Measurements from ENCODE around the gene PRRC2A. TPM values are rescaled to one million over a fixed set of nuclear protein-coding genes. Genes with fewer than 3 reads are reported as not detected.

PRRC2A gene
- polyA plus RNA-seq, 1 donor, result 122 TPM

Other genes starting within 250 kb of the PRRC2A start
- 4.2 TPM for gene MICA, start 217.1 kb upstream of the PRRC2A start, polyA plus RNA-seq
- gene MICB, start 122.6 kb upstream of the PRRC2A start, polyA plus RNA-seq, result 0.73 TPM
- not detected for gene MCCD1, start 91.8 kb upstream of the PRRC2A start, polyA plus RNA-seq
- 499 TPM for gene DDX39B, start 78.7 kb upstream of the PRRC2A start, polyA plus RNA-seq
- 9.1 TPM for gene ATP6V1G2, start 74.1 kb upstream of the PRRC2A start, polyA plus RNA-seq
- gene NFKBIL1, start 73.1 kb upstream of the PRRC2A start, polyA plus RNA-seq, result 23.4 TPM
- gene LTA, start 48.4 kb upstream of the PRRC2A start, polyA plus RNA-seq, result 0.96 TPM
- 1.5 TPM for gene TNF, start 45.1 kb upstream of the PRRC2A start, polyA plus RNA-seq
- 20.1 TPM for gene LTB, start 38.3 kb upstream of the PRRC2A start, polyA plus RNA-seq
- gene LST1, start 34.4 kb upstream of the PRRC2A start, polyA plus RNA-seq, result 19.8 TPM
- 1.7 TPM for gene NCR3, start 27.7 kb upstream of the PRRC2A start, polyA plus RNA-seq
- gene AIF1, start 5.5 kb upstream of the PRRC2A start, polyA plus RNA-seq, result 57.1 TPM
- 220 TPM for gene BAG6, start 31.9 kb downstream of the PRRC2A start, polyA plus RNA-seq
- gene APOM, start 35.2 kb downstream of the PRRC2A start, polyA plus RNA-seq, result 14.1 TPM
- 21.5 TPM for gene C6orf47, start 40.1 kb downstream of the PRRC2A start, polyA plus RNA-seq
- gene GPANK1, start 44.3 kb downstream of the PRRC2A start, polyA plus RNA-seq, result 21.4 TPM
- gene CSNK2B, start 45.4 kb downstream of the PRRC2A start, polyA plus RNA-seq, result 196 TPM
- gene LY6G5B, start 49.3 kb downstream of the PRRC2A start, polyA plus RNA-seq, result 18.7 TPM
- 2.6 TPM for gene LY6G5C, start 60.4 kb downstream of the PRRC2A start, polyA plus RNA-seq
- gene ABHD16A, start 82.6 kb downstream of the PRRC2A start, polyA plus RNA-seq, result 62.5 TPM
- gene LY6G6F, start 86.2 kb downstream of the PRRC2A start, polyA plus RNA-seq, result 0.07 TPM
- 0.19 TPM for gene LY6G6D, start 94.6 kb downstream of the PRRC2A start, polyA plus RNA-seq
- gene LY6G6C, start 101.0 kb downstream of the PRRC2A start, polyA plus RNA-seq, result 0.25 TPM
- 0.88 TPM for gene MPIG6B, start 102.7 kb downstream of the PRRC2A start, polyA plus RNA-seq
- gene DDAH2, start 108.6 kb downstream of the PRRC2A start, polyA plus RNA-seq, result 82.6 TPM
- 486 TPM for gene CLIC1, start 115.8 kb downstream of the PRRC2A start, polyA plus RNA-seq
- gene MSH5, start 119.3 kb downstream of the PRRC2A start, polyA plus RNA-seq, result 51.0 TPM
- 15.0 TPM for gene SAPCD1, start 141.9 kb downstream of the PRRC2A start, polyA plus RNA-seq
- gene VWA7, start 156.6 kb downstream of the PRRC2A start, polyA plus RNA-seq, result 10.1 TPM
- gene VARS1, start 175.0 kb downstream of the PRRC2A start, polyA plus RNA-seq, result 34.2 TPM
- gene LSM2, start 186.3 kb downstream of the PRRC2A start, polyA plus RNA-seq, result 51.4 TPM
- 2.8 TPM for gene HSPA1L, start 194.6 kb downstream of the PRRC2A start, polyA plus RNA-seq
- gene HSPA1A, start 194.8 kb downstream of the PRRC2A start, polyA plus RNA-seq, result 115 TPM
- gene HSPA1B, start 207.0 kb downstream of the PRRC2A start, polyA plus RNA-seq, result 241 TPM
- gene NEU1, start 242.1 kb downstream of the PRRC2A start, polyA plus RNA-seq, result 174 TPM